ENCODE data around the gene FAM120AOS. TPM values are rescaled to one million over a fixed set of nuclear protein-coding genes. Genes with fewer than 3 reads are reported as not detected.

The FAM120AOS gene
- total and polyA plus RNA-seq, 2 of the 8 experiments (the other 6 are each of a cell fraction or from before 2014, with no cell fraction given): 29.6 to 37.6 TPM

DNA sequence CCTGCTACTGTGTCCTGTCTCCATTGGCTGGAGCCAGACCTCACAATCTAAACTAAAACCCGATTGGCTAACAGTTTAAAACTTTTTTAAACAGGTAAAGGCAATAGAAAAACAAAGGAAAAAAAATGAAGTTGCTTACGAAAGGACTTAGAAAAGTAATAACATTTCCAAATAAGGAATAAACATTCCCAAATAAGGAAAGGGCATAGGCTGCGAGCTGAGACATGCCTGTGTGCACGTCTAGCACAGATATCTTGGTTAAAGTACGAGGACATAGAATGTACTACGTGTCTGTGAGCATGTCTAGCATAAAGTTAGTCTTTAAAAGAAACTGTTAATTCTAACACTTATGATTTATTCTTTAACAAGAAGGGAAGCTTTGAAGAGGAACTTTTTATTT, 17.2 kb downstream of the FAM120AOS start (continued):
- TF ChIP-seq CHD7 (IDR thresholded peaks at IDR 0.05; ENCODE audit: insufficient replicate concordance, low read length): no peak
- TF ChIP-seq ZNF274 (IDR thresholded peaks at IDR 0.05; ENCODE audit: borderline replicate concordance, extremely low read depth, low read length): no peak
- TF ChIP-seq POLR2AphosphoS5 (IDR thresholded peaks at IDR 0.05; ENCODE audit: low read depth, low read length): no peak
- no peak for TF ChIP-seq SUZ12 (IDR thresholded peaks at IDR 0.05; ENCODE audit: low read length)
- no peak for TF ChIP-seq RBBP5 (IDR thresholded peaks at IDR 0.05; ENCODE audit: borderline replicate concordance, low read depth, low read length)
- no peak for TF ChIP-seq MAFK (IDR thresholded peaks at IDR 0.05; ENCODE audit: low read depth, low read length)
- TF ChIP-seq RXRA (IDR thresholded peaks at IDR 0.05; ENCODE audit: insufficient read depth, low read depth, low read length): no peak
